RKO (cell line): ENCODE results near the gene TEX22.

ENCODE experiments used
- DNase-seq: peaks from one replicate; pipeline ENCODE4 v3.0.0-alpha.2; 2016; ENCODE audit warnings: low spot score

TEX22 gene

GRCh38 chr14:105400016-105400415, 1.7 kb downstream of the TEX22 start:
- DNase-seq = no peak

- DNase-seq = no peak
These were observed 3.4 kb downstream of the TEX22 start for GRCh38 chr14:105401699-105402098.

GRCh38 chr14:105408592-105408991, 10.3 kb downstream of the TEX22 start:
- DNase-seq = no peak

GRCh38 chr14:105409364-105409763, 11.0 kb downstream of the TEX22 start:
- DNase-seq = no peak

DNA sequence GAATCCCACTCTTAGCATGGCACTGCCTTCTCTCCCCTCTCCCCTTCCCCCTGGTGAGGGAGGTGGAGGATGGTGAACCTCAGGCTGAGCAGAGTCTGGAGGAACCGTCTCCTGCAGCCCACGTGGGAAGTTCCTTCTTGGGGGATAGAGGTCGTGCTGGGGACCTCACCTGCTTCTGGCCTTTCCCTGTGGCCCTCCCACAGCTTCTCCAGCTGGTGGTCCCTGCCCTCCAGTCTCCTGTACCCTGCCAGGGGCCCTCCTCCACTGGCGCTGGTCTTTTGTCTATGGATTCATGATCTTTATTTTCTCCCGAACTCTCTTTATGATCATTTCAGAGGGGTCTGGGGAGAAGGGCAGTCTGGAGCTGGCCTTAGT, 12.3 kb downstream of the TEX22 start:
- DNase-seq = no peak

DNA sequence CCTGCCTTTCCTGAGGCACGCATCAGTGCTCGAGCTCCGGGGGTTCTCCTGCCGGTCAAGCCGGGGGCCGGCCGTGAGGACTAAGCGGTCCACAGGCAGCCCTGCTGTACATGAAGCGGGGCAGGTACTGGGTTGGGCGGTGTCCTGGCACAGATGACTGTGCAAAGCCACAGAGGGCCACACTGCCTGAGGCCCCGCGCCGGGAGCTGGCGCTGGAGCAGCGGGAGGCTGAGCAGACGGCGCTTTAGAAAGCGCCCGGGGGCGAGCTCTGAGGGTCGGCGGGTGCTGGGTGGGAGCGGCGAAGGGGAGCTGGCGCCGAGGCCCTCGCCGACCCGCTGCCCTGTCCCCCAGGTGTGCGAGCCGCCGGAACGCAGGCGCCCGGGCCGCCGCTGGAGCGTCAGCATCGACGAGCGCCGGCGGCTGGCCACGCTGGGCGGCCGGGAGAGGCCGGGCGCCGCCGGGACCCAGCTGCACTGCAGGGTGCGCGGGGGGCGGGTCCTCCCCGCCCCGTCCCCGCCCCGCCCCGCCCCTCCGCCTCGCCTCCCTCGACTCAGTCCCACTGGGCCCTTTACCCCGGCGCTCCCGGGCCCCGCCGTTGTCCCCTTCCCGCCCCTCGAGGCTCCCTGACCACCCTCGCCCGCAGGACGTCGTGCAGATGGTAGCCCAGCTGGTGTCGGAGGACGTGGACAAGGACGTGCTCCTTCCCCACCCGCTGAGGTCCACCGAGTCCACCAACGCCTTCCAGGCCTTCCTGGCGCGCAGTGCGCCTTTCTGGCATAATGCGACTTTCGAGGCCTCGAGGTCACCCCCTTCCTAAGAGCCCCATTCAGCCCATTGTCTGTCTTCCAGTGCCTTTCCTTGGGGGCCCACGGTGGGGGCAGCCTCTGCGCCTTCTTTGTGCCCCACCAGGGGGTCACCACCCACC, 12.9 kb downstream of the TEX22 start:
- DNase-seq = peak; percentile 65

DNA sequence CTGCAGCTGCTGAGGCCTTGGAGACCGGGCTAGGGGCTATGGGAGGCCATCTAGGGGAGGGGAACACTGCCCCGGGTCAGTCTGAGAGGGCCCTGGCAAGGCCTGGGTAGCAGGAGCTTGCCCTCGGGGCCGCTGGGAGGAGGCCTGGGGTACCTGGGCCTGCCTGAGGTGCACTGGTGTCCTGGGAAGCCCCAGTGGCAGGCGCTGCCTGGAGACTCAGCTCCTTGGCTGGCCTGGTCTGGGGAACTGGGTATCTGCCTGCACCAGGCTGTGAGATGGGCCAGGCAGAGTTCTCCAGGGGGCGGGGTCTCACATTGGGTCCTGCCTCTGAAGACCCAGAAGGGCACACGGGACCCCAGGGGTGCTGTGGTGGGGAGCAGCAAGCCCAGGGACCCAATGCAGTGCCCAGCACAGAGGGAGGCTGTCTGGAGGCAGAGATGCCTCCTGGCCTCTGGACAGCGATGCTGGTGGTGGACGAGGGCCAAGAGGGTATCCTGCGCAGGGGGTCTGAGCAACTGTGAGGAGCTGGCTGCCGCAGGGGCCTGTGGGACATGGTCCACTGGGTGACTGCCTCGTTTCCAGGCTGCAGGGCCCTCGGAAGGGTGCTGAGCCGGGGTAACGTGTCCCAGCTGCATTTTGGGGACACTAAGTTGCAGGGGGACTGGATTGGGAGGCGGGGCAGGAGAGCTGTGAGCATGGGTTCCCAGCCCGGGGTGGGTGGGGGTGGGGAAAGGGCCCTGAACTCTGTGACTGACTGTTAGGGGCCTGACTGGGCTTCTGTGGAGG, 13.8 kb downstream of the TEX22 start:
- DNase-seq = no peak

DNA sequence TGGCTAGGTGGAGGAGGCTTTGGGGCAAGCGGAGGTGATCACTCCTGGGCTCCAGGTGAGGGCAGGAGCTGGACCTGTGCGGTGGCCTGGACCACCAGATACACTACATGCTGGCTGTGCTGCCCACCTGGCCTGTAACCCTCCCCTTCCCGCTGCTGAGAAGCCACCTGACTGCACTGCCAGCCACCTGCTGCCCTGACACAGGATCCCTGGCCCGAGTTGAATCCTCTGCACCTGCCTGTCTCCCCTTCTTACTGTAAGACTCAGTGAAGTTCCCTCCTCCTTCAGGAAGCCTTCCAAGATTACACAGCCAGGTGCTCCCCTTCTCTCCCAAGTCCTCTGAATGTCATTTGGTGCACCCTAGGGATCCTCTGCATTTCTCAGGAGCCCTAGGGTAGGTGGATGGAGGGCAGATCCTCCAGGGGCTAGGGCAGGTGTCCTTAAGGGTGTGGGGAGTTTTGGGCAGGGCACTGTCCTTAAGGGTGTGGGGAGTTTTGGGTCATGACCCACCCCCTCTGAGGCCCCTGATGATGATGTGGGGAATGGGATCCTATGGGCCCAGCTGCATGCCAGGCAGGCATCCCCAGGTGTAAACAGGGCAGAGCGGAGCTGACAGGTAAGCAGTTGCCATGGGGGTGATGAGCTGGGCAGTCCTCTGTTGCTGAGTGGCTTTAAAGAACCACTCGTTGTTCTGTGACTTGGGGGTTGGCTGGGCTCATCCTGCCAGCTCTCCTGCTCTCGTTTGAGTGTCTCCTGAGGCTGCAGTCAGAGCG, 14.6 kb downstream of the TEX22 start:
- DNase-seq = no peak

DNA sequence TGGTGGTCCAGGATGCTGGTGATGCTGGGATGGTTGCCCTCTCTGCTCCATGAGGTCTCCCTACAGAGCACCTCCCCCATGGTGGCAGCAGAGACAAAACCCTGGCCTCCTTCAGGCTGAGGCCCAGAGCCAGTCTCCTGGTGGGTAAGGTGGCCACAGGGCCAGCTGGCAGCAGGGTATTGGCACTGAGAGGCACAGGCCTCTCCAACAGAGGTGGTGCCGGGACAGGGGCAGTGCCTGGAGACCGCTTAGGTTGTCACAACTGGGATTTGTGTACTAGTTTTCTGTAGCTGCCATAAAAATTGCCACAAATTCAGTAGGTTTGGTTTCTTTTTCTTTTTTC, 15.2 kb downstream of the TEX22 start:
- no peak for DNase-seq

GRCh38 chr14:105414456-105415371, 16.4 kb downstream of the TEX22 start:
- peak; percentile 79 for DNase-seq

DNA sequence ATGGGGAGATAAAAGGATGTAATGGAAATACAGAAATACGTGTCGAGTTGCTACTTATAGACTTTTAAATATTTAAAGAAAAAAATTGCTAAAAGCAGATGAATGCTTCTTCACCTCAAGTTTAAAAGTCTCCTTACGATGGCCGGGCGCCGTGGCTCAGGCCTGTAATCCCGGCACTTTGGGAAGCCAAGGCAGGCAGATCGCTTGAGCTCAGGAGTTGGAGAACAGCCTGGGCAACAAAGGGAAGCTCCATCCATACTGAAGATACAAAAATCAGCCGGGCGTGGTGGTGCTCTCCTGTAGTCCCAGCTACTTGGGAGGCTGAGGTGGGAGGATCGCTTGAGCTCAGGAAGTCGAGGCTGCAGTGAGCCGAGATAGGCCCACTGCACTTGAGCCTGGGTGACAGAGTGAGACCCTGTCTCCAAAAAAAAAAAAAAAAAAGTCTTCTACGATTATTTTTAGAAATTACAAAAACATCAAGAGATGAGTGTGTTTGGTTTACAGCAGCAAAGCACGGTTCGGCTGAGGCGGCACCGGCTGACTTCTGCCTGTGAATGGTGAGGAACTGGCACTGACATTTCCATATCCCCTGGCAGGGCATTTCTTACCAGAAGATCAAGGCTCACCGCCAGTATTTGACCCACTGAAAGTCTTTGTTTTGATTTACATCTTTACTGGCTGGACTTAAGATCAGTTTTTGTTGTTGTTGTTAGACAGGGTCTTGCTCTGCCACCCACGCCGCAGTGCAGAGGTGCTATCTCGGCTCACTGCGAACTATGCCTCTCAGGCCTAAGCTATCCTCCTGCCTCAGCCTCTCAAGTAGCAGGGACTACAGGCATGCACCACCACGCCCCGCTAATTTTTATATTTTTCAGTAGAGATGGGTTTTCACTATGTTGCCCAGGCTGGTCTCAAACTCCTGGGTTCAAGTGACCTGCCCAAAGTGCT, 17.4 kb downstream of the TEX22 start:
- no peak for DNase-seq

- DNase-seq = no peak
These were observed 18.3 kb downstream of the TEX22 start for GRCh38 chr14:105416671-105417070.

DNA sequence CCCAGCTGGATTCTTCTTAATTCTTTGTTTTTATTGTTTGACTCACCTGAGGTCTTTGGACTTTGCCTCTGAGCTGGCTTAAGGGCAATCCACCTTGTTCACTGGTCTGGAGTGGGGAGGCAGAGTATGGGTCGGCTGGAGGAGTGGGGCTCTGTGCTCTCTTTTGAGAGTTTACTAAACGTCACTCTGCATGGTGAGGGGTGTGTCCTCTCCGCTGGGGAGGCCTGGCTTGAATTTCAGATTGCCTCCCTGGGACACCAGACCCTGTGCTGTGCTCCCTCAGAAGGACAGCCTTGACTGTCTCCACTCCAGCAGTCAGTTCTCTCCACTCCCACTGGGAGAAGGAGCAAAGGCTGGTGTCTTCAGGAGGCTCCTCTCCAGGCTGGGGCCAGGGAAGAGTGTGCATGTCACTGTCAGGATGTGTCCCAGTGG, 19.4 kb downstream of the TEX22 start:
- no peak for DNase-seq

DNA sequence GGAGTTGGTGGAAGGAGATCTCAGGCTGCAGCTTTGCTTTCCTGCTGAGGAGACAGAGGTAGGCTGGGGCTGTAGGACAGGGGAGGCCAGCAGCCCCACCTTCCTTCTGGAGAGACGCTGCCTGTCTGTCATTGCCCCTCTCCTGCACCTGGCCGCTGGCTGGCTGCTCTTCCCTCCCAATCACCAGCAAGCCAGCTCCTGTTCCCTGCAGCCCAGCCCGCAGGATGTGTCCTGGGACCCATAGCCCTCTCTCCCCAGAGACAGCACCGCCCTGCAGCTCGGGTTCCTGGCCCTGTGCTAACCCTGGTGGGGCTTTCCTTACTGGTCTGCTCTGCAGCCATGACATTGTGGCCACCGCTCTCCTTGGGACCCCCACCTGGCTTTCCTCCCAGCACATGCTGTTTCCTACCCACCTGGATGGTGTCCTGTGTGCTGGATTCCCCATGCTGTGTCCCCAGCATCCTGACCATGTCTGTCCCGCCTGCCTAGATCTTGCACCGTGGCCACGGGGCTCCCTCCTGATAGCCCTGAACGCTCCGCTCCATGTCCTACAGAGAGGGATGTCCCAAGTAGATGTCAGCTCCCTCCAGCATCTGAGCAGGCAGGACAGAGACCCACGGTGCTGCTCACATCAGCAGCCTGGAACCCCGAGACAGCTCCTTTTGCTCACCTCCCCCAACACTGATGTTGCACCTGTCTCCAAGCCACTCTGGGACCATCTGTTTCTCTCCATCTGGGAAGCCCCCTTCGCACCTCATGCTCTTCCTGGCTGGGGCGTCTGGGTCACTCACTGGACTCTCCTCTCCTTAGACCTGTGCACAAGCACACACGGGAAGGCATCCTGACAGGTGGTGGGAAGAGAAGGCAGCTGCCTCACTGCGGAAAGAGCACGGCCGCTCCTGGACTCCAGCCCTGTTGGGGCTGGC, 20.2 kb downstream of the TEX22 start:
- DNase-seq = no peak

- DNase-seq = peak; percentile 43
These were observed 21.1 kb downstream of the TEX22 start, which contains the start of gene MTA1 for GRCh38 chr14:105419195-105420091. TSS of gene MTA1 (plus strand) at chr14:105419827. CDS start at chr14:105420036, 209 bp downstream.

DNA sequence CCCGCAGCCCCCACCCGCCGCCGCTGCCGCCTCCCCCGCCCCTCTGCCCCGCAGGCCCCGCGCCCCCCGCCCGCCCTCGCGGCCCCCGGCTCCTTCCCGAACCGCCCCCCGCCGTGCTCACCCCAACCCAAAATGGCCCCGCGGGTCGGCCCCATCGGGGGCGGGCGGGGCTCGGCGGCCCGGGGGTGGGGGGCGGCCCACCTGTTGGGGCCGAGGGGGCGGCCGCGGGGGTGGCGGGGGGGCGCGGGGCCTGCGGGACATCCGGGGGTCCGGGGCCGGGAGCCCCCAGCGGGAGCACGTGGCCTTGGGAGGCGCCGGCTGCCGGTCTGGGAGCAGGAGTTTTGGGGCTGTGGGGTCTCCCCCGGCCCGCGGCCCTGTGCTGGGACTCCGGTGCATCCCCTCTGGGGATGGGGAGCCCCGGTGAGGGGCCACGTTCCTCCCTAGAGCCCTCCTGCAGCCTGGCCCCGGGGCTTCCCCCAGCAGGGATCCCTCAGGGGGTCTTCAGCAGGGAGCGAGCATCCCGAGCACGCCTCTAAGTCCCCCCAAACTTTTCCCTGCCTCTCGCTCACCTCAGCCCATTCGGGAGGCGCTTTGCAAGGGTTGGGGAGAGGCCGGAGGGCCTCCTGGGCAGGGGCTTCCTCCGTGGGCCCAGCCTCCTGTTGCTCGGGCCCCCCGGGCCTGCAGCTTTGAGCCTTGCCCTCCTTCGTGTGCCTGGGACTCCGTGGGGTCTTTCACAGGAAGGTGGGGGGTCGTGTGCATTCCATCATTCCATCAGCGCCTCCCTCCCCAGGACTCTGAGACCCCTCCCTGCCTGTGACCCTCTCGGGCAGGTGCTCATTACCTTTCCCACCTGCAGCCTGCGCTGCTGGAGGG, 22.0 kb downstream of the TEX22 start:
- no peak for DNase-seq
